PC-3 (cell line): ENCODE measurements around the gene TMEM174.
"Not testable (repeated sequence)": the region's sequence is repeated elsewhere in the genome, so short reads cannot be mapped to it uniquely, and the experiment has no call there.

Experiments
- EZH2 ChIP-seq: fragments of 300-600 bp; sonication (generic); IDR thresholded peaks from one replicate; pipeline ENCODE4 v1.6.1; 2017; ENCODE audit warnings: antibody characterized with exemption, mild to moderate bottlenecking, low read length; ENCODE audit not compliant: unreplicated experiment
- EZH2phosphoT487 ChIP-seq: fragments of 300-600 bp; sonication (generic); IDR thresholded peaks from 2 replicates; pipeline ENCODE4 v1.6.1; 2018; ENCODE audit warnings: mild to moderate bottlenecking, antibody characterized with exemption, low read length, borderline replicate concordance
- TF ChIP-seq, protein P1 (sequence below): fragments of 300-600 bp; sonication (generic); conservative IDR thresholded peaks from 2 replicates; pipeline ENCODE4 v1.5.1; 2017; ENCODE audit warnings: antibody characterized with exemption, low read depth, mild to moderate bottlenecking, low read length

GRCh38 chr5:73207239-73207638 lies 34.2 kb downstream of the TMEM174 start:
- TF ChIP-seq, protein P1, sequence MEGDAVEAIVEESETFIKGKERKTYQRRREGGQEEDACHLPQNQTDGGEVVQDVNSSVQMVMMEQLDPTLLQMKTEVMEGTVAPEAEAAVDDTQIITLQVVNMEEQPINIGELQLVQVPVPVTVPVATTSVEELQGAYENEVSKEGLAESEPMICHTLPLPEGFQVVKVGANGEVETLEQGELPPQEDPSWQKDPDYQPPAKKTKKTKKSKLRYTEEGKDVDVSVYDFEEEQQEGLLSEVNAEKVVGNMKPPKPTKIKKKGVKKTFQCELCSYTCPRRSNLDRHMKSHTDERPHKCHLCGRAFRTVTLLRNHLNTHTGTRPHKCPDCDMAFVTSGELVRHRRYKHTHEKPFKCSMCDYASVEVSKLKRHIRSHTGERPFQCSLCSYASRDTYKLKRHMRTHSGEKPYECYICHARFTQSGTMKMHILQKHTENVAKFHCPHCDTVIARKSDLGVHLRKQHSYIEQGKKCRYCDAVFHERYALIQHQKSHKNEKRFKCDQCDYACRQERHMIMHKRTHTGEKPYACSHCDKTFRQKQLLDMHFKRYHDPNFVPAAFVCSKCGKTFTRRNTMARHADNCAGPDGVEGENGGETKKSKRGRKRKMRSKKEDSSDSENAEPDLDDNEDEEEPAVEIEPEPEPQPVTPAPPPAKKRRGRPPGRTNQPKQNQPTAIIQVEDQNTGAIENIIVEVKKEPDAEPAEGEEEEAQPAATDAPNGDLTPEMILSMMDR = not testable (repeated sequence)
- not testable (repeated sequence) for TF ChIP-seq EZH2phosphoT487, EZH2
